Measurements from ENCODE around the gene PON2.
"Not testable (repeated sequence)": the region's sequence is repeated elsewhere in the genome, so short reads cannot be mapped to it uniquely, and the experiment has no call there.

Gene PON2

DNA sequence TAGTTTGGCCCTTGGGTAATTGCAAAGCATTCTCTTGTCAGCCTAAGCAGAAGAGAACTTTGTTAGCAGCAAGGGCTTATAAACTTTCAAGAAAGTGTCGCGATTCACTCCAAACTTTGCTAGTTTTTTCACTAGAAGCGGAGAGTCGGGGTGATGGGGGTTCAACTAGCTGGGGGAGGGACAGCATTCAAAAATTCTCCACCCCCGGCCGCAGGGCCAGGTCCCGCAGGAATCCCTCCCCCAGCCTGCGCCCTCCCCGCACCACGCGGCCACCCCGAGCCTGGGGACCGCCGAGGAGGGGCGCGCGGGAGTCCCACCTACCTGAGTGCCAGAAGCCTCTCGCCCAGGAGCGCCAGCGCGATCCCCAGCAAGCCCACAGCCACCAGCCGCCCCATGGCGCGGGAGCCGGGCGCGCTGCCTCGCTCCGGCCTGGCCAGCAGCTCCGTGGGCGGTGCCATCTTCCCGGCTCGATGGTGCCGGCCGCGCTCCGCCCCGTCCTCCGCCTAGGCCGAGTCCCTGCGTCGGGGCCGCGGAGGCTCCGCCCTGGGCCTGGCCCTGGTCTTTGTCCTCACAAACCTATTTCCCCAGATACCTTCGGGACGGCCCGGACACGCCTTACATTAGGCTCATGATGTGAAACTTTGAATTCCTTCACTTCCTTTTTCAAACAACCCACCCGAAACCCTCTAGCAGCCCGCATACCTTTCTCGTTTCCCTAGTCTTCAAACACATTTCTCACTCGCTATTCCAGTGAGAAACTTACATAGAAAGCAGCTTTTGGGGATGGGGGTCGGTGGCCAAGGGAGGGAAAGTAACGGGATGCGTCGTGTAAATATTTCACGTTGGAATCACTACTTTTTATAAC, at the start of gene PON2:
TSS of gene PON2 (minus strand) at position 472 of the 865 bp plus-strand sequence. CDS start at position 395, 77 bp downstream.
- DNase-seq (ENCODE audit: low read depth in 2 of 2), result peak; percentile 1 to 6

DNA sequence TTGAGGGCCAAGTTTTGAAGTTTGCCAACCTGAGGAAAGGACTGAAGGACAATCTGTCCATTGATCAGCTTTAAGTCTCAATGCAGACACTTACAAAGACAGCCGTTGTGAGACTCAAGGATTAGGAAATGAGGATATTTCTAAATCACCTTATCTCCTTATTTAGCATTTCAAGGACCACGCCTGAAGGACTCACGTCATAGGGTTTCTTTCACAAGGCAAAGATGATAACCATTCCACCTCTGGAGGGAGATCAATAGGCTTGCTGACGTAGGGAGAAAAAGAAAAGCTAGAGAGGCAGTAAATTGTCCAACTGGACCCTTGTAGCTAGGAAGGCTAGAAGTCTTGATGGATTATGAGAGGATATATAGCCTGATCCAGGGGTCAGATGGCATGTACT, 47.6 kb upstream of the PON2 start:
- DNase-seq (ENCODE audit: low read depth in 2 of 2), result no peak

DNA sequence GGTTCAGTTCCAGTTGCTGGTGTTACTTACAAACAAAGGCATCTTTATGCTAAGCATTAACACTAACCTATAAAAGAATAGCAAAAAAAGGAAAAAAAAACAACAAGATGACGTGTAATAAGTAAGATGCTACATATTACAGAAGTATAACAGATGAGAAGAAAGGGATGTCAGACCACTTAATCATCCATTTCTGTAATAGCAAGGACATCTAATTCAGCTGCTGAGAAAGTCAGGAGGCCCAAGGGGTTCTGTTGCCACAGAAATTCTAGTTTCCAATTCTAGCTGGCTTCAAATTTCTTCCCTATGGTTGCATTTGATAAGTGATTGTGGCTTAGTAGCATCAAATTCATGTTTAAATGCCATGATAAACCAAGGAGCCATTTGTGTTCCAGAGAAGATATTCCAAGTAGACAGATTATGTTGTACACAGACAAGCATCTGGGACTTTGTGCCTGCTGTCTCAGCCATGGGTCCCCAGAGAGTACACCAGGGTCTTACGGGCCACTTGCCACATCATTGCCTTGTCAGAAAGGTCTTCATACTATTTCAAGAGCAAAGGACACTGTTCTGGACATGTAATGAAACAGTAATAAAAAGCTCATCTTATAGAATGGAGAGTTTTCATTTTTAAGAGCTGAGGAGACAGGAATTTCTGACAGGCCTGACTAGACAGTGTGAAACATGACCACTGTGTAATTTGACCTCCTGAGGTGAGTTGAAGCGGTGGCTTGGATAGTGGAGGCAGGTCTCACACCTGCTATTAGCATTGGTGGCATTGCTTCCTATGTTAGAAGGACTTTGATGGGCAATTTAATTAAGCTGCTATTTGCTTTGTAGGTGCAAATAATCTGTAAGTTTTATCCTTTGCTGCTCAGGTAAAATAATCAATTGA, 46.7 kb upstream of the PON2 start:
- DNase-seq (ENCODE audit: low read depth in 2 of 2), result no peak

DNA sequence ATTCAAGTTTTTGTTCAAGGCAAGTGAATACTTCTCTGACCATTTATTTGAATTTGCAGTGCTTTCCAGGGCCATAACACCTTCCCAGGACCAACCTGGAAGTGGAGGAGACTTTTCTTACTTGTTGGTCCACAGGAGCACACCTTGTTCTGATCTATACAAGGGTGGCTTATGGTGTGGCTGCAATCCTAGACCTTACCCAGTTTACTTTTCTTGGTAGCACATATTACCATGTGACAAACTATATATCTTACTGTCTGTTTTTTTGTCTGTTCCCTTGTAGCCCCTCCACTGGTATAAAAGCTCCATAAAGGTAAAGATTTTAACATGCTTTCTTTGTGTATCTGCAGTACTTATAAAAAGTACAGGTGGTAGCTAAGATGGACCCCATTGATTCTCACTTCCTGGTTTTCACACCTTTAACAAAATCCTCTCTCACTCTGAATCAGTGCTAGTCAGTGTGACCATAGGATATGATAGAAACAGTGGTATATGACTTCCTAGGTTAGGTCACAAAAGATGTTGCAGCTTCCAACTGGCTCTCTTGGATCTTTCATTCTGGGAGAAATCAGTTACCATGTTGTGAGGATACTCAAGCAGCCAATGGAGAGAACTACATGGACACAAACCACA, 45.3 kb upstream of the PON2 start:
- no peak for DNase-seq (ENCODE audit: low read depth in 2 of 2)

DNA sequence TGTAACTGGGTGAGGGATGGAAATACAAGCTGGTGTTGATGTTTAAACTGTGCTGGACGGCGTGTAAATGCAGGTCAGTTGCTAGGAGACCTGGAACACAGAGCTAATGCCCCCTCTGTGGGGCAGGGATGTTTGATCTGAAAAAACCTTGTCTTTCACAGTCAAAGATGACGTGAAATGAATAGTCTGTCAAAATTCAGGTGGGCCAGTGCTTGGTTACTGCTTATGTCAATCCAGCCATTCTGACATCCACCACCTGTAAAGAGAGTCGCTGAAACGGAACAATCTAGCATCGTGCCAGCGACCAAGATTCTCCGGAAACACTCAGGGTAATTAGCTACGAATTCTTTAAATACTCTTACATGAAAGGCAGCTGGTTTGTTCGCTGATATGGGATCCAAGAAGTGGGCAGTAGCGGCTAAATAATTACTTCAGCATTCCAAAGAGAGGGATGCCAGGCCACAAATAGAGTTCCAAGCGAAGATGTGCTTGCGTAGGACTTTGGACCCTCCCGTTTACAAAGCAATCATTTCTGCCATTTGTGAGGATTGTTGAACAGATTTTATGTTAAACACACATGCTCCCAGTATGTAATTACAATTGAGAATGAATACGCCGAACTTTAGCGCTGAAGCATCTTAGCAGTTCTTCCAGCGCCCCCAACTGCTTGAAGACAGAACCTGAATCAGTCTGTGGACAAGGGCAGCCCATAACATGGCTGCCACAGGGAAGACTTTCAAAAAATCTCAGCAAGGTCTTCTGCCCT, 43.6 kb upstream of the PON2 start:
- no peak for DNase-seq (ENCODE audit: low read depth in 2 of 2)

DNA sequence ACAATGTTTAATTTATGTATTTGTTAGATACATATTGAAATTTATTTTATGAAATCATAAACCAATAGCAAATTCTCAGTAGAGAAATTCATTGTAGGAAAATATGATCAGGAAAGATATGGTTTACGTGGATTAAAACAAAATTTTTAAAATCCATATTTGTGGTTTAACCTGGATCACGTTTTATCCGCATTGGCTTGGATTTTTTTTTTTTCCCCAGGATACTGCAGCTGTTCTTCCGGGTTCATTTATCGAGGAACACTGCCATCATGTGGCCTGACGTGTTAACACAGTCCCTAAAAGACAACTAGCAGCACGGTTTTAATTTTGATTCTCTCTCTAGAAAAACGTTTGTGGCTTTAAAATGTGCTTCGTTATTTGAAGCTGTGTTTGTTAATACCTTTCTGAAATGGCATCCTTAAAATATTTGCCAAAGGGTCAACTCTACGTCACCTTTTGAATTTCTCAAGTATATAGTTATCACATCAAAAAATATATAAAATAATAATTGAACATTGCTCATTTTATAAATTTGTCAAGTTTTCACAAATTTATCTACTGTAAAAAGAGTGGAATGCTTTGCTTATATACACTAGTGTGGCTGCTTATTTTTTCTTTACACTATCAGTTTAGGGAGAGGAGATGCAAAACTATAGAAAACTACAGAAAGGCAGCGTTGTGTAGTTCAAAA, 42.2 kb upstream of the PON2 start:
- peak; percentile 1 to 8 for DNase-seq (ENCODE audit: low read depth in 2 of 2)

DNA sequence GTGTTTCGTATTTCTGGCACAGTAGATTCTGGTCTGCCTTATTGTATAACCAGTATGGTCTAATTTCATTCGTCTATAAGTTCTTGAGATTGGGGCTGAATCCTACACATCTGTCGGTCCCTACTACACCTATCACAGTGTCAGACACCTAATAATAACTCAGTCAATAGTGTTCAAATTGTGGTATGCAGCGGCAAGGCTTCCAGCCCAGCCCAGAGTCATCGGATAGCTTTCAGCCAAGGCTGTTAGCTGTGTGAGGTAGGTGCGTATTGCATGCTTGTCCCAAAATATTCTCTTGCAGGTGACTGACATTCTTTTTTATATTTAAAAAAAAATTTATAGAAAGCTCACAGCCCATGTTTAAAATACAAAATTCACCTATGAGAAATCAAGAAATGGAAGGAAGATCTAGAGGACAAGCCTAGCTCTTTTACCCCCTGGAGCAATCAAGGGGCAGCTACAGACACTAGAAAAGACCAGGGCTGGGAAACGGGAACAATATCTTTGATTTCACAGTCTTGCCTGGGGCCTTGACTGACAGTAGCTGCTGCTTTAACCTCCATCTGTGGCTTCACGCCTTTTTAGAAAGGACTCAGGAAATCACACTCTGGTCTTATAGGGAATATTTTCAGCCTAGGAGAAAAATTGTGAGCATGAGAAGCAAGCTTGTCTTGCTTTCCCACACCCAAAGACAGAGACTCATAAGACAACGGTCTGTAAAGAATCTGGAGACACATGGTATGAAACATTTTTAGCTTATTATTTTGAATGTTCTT, 41.4 kb upstream of the PON2 start:
- no peak for DNase-seq (ENCODE audit: low read depth in 2 of 2)

DNA sequence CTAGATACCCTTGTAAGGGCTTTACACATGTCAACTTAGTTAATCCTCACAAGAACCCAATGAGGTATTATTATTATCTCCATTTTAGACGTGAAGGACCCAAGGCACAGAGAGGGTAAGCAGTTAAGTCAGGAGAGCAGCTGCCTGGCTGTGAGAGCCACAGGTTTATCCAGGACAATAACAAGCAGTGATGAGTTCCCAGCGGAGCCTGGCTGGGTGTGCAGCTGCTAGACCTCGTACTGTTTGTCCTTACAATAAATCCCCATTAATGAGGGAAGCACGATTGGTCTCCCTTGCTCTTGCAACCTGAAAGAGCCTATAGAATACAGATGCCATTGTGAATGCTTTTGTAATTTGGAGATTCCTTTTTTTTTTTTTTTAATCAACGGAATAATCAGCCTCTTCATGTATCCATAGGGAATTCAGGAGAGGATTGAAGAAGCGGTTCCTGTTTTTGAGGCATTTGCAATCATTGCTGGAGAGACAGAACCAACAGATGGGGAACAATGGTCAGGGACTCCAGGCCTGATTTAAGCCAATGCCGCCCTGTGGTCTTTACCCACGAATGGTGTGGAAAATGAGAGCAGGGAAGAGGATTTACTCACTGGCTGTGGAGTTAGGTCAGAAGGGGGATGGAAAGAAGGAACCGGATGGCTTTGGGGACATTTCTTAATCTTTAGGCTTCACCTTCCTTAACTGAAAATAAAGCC, 38.6 kb upstream of the PON2 start:
- no peak for DNase-seq (ENCODE audit: low read depth in 2 of 2)

DNA sequence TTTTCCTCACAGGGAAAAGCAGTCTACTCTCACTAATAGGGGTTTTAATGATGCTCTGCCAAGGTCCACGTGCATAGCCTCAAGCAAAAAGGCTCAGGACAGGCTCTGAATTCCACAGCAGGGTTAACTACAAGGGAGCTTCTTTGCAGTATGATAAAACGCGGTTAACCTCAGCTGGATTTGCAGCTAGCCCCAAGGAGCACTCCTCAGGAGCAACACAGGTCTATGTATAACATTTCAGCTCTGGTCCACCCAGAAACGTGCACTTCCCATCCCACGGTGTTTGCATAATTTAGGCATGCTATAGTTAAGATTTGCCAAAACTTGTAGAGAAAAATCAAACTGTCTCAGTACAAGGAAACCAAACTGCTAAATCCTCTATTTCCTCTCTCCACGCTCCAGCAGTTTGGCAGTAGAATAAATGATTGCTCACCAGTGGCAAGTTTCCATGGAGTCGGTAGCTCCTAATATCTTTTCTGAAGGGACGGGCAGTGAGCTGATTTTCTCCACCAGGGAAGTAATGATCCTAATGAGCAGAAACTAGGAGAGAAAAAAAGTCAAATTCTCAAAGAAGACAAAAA, 37.8 kb upstream of the PON2 start:
- DNase-seq (ENCODE audit: low read depth in 2 of 2), result no peak

DNA sequence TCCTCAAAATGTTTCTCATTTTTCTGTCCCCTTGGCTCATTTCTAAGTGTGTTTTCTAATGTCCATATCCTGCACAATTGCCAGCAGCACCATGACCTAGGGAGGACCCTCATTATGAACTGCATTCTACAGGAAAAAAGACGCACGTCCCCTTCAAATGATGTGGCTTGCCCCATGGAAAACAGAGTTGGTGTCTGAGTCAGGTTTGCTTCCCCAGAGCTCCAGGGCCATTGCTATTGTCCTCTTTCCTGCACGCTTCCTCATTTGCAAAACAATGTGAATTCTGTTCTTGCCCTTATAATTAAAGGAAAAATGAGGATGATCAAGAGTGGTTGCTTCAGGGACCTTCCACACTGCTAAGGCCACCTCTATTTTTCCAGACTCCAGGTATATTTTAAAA, 36.2 kb upstream of the PON2 start:
- no peak for DNase-seq (ENCODE audit: low read depth in 2 of 2)

DNA sequence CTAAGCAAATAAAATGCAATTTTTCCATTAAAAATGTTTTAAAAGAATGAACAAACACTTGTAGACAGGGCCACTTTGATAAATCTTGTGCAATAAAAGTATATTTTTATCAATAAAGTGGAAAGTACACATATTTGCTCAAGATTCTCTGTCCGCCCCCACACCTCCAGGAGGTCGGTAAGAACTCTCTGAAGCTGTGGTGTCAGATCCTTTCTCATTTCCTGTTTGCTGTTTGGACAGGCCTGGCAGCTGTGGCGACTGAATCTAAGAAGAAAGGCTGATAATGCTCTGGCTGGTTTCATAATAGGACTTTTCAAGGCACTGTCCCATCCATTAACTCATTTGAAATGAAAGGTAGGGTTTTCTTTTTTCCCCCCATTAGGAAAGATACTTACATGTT, 35.6 kb upstream of the PON2 start:
- no peak for DNase-seq (ENCODE audit: low read depth in 2 of 2)

DNA sequence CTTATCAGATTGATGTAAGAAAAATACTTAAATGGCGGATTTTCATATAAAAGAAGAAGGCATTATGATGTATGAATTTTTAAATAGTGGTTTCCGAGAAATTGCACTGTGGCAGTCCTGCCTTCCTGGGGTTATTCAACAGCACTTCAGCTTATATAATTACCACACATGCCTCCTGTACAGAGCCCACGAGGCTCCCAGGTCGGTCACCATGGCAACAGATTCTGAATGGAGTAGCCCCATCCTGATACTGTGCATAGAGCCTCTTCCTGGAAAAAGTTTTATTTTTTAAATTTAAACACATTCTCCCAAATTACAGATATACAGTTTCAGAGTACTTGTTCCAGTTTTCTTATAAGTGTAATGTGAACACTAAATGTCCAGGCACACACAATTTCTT, 35.0 kb upstream of the PON2 start:
- no peak for DNase-seq (ENCODE audit: low read depth in 2 of 2)

DNA sequence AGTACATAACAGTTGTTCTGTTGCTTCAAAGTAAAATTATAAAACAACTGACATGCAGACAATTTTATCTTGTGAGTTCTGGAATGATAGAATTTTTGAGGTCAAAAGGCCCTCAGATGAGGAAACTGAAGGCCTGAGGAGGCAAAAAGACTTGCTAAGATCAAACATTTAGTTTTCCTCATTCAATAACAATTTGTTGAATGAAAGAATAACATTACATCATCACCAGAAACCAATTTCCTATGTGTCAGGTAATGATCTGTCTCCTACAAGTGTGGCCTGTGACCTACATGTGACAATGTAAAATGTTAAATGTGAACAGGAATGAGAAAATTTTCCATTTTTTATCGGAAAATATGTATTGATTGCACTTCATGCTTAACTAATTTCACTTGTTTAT, 34.4 kb upstream of the PON2 start:
- no peak for DNase-seq (ENCODE audit: low read depth in 2 of 2)

DNA sequence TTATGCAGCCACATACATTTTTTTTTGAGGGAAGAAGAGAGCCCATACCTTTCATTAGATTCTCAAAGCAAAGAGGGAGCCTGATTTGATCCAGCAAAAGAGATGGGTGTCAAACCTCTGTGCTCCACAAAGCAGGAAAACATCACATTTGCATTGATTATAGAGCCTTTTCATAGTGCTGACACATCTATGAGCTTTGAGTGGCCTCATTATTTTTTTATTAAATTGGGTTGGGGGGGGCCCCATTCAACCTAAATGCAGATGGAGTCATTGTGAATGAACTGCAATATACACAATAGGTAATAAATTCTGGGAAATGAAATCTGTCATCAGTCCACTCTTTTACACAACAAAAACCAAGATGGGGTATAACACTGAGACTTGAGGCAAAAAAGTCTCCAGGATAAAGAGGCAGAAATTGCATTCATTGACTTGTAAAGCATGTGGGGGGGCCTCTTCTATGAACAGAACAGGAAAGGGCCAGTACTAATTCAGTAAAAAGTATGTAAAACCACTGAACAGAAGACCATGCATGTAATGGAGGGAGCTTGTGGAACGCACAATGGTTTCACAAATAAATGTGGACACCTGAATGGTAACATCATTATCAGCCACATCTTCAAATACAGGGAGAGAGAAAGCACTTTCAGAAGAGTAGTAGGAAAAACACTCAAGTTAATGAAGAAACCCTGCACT, 33.2 kb upstream of the PON2 start:
- DNase-seq (ENCODE audit: low read depth in 2 of 2), result no peak

DNA sequence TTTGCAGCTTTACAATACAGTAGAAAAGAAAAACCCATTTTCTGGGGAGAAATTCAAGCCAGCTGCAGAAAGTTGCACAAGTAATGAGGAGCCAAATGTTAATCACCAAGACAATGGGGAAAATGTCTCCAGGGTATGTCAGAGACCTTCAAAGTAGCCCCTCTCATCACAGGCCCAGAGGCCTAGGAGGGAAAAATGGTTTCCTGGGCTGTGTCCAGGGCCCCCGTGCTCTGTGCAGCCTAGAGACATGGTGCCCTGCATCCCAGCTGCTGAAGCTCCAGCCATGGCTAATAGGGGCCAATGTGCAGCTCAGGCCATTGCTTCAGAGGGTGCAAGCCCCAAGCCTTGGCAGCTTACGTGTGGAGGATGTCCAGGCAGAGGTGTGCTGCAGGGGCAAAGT, 25.8 kb upstream of the PON2 start:
- DNase-seq (ENCODE audit: low read depth in 2 of 2), result not testable (repeated sequence)

DNA sequence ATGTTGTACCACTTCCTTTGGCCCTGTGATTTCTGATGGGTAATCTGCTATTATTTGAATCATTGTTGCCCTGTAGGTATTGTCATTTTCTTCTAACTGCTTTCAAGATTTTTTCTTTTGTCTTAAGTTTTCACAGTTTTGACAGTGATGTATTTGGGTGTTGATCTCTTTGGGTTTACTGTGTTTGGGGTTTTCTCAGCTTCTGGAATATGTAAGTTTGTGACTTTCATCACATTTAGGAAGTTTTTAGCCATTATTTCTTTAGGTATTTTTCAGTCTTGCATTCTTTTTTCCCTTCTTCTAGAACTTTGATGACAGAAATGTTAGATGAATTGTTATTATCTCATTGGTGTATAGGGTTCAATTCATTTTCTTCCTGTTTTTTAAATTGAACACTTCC, 23.1 kb upstream of the PON2 start:
- DNase-seq (ENCODE audit: low read depth in 2 of 2), result no peak

DNA sequence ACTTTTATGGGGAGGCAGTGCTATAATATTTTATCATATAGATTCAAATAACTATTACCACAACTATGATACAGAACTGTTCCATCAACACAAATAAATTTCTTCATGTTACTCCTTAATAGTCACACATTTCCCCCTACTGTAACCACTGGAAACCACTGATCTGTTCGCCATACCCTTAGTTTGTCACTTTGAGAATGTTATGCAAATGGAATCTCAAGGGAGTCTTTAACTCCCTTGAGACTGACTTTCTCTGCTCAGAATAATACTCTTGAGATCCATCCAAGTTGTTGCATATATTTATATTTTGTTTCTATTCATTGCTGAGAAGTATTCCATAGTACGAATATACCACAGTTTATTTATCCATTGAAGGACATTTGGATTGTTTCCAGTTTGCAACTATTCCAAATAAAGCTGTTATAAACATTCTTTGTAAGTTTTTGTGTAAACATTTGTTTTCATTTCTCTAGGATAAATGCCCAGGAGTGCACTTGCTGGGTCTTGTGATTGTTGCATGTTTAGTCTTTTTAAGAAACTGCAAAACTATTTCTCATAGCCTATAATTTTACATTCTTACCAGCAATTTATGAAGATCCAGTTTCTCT, 19.7 kb upstream of the PON2 start:
- DNase-seq (ENCODE audit: low read depth in 2 of 2), result no peak

DNA sequence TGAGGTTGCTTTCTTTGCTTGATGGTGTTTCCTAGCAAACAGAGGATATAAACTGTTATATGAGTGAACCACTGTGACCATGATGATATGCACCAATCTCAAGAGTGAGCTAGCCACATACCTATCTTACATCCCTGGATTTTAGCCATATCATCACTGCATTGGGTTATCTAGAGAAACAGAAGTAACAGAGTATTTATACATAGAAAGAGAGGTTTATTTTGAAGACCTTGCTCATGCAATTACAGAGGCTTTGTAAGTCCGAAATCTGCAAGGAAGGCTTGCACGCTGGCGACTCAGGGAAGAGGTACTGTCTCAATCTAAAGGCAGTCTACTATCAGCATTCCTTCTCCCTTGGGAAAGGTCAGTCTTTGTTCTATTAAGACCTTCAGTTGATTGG, 11.8 kb upstream of the PON2 start:
- no peak for DNase-seq (ENCODE audit: low read depth in 2 of 2)
